AG04450 (cell line): ENCODE data around the gene ZBTB4. TPM values are rescaled to one million over a fixed set of nuclear protein-coding genes. Genes with fewer than 3 reads are reported as not detected.
"Not testable (repeated sequence)": the region's sequence is repeated elsewhere in the genome, so short reads cannot be mapped to it uniquely, and the experiment has no call there.

Experiments used
- CTCF ChIA-PET: fragments of 300-600, 350-600 bp; formaldehyde crosslinking; extraction: SDS; loops from one replicate; lab custom pipeline; 2022; ENCODE audit warnings: antibody characterized with exemption, inconsistent platforms; lab: Charles Lee
- POLR2A ChIA-PET: fragments of 350-600 bp; formaldehyde crosslinking; extraction: SDS; loops from one replicate; lab custom pipeline; 2021; ENCODE audit warnings: antibody characterized with exemption, inconsistent platforms; lab: Yijun Ruan, JAX
- DNase-seq: peaks from one replicate; pipeline ENCODE4 v3.0.0-alpha.2; 2011; ENCODE audit warnings: low read depth, low spot score
- H3K27ac ChIP-seq: one replicate; pipeline ENCODE4 v1.5.1; 2012; ENCODE audit warnings: low read depth, low read length, control low read depth
- H3K27me3 ChIP-seq: one replicate; pipeline ENCODE4 v1.6.0; 2012; ENCODE audit warnings: low read length; ENCODE audit not compliant: control insufficient read depth, insufficient read depth
- H3K4me3 ChIP-seq: 2 replicates; pipeline ENCODE4 v1.5.1; 2011; ENCODE audit warnings: mild to moderate bottlenecking, low read depth, low read length, control low read depth
- H3K9me3 ChIP-seq: 2 replicates; pipeline ENCODE4 v1.5.1; 2012; ENCODE audit warnings: low read length; ENCODE audit not compliant: control insufficient read depth, insufficient read depth
- CTCF ChIP-seq: IDR thresholded peaks from 2 replicates; pipeline ENCODE4 v1.5.1; 2011; ENCODE audit warnings: low read depth, low read length, control low read depth, inconsistent platforms
- polyA plus RNA-seq: library from polyadenylated mRNA; depleted of rRNA; stranded (reverse); fragments of >200 nt; gene quantifications from 2 replicates; pipeline ENCODE4 v1.2.3, GENCODE V29; 2011

ZBTB4 gene
- polyA plus RNA-seq, 1 experiment = 18.8 TPM

DNA sequence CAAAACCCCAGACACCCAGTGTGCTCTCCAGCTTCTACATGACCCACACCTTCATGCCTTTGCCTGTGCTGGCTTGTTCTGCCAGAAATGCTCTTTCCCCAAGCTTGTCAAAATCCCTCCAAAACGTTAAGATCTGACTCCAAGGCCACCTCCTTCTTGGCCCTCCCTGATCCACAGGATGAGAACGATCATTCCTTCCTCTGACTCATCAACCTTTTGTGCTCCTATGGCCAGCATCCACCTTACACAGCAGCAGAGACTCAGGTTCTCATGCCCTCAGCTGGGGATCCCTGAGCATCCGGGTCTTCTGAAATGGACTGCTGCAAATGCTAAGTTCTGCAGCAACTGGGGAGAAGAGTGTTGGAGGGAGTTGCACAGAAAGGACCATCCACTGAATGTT, 2.9 kb downstream of the ZBTB4 start:
- CTCF ChIA-PET = interaction anchor here (0.5 to 1.2 kb wide), 2 partner anchors 11 to 84 kb away, joined by 3 to 5 read pairs; no protein-coding TSS in a partner anchor
- H3K4me3 ChIP-seq = peak overlapping the region; percentile 13; the same call in 1 of the 2 replicates
- TF ChIP-seq CTCF = no peak
- H3K27ac ChIP-seq = peak overlapping the region; percentile 96
- no peak for DNase-seq
- H3K27me3 ChIP-seq = no peaks in the 10 kb centered on the region
- POLR2A ChIA-PET = interaction anchor here (0.5 to 0.7 kb wide), 2 partner anchors 20 to 32 kb away, joined by 3 to 4 read pairs; no protein-coding TSS in a partner anchor
- H3K9me3 ChIP-seq = no peaks in the 10 kb centered on the region

- Histone ChIP-seq H3K27ac (peak overlapping the region; percentile 42), H3K27me3 (no peaks in the 10 kb centered on the region), H3K9me3 (no peaks in the 10 kb centered on the region), H3K4me3 (no peak overlapping the region)
- DNase-seq = no peak
- ChIA-PET CTCF (interaction anchor here (0.6 to 1.2 kb wide), 2 partner anchors 85 kb away, joined by 3 to 5 read pairs; no protein-coding TSS in a partner anchor), POLR2A (interaction anchor here (0.5 to 1.0 kb wide), 3 partner anchors 8 to 32 kb away, joined by 3 to 4 read pairs (median 4); partner anchors contain the start of gene POLR2A)
- no peak for TF ChIP-seq CTCF
Observed at GRCh38 chr17:7475764-7476422, 3.5 kb downstream of the ZBTB4 start.

GRCh38 chr17:7474767-7475166, 4.7 kb downstream of the ZBTB4 start:
- H3K27ac ChIP-seq, H3K27me3 ChIP-seq, DNase-seq, H3K9me3 ChIP-seq, CTCF ChIA-PET, H3K4me3 ChIP-seq: not testable (repeated sequence)
- POLR2A ChIA-PET = interaction anchor here (0.6 kb wide), 1 partner anchor 213 kb away, joined by 8 read pairs; no protein-coding TSS in a partner anchor

DNA sequence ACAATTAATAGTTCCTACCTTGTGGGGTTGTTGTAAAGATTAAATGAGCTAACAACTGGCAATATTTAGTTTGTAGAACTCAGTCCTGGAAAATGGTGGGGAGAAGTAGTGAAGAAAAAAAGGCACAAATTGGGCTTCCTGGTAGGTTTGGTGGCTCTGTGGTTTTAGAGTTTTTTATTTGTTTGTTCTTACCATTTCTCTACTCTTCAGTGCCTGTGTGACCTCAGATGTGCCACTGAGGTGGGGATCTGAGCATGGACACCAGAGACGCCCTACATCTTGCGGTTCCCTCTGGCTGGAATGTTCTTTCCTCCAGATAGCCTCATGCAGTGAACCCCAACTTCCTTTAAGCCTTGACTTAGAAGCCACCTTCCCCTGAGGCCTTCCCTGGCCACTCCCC, 7.7 kb downstream of the ZBTB4 start:
- TF ChIP-seq CTCF = no peak
- Histone ChIP-seq H3K27me3 (no peaks in the 10 kb centered on the region), H3K27ac (no peak overlapping the region), H3K9me3 (no peaks in the 10 kb centered on the region), H3K4me3 (no peak overlapping the region)
- ChIA-PET POLR2A (no interaction called here), CTCF (no interaction called here)
- DNase-seq = no peak

DNA sequence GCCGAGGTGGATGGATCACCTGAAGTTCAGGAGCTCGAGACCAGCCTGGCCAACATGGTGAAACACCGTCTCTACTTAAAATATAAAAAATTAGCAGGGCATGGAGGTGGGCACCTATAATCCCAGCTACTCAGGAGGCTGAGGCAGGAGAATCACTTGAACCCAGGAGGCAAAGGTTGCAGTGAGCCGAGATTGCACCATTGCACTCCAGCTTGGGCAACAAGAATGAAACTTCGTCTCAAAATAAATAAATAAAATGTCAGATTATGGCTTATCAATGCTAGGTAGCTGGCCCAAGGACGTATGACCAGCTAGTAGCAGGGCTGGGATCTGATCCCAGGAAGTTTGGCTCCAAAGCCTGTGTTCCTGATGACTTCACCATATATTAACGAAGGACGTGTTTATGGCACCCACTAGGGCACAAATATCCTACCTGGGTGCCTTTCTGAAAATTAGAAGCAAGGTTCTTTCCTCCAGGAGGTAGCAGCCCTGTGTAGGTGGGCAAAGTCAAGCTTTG, 8.9 kb downstream of the ZBTB4 start:
- DNase-seq, H3K27me3 ChIP-seq, H3K9me3 ChIP-seq, H3K27ac ChIP-seq, CTCF ChIA-PET, H3K4me3 ChIP-seq: not testable (repeated sequence)
- POLR2A ChIA-PET = interaction anchor here (0.7 kb wide), 1 partner anchor 67 kb away, joined by 3 read pairs; the partner anchor contains the start of gene TMEM256

GRCh38 chr17:7469843-7470242, 9.6 kb downstream of the ZBTB4 start:
- DNase-seq, H3K9me3 ChIP-seq, POLR2A ChIA-PET, CTCF ChIA-PET, H3K27me3 ChIP-seq, H3K27ac ChIP-seq, H3K4me3 ChIP-seq: not testable (repeated sequence)
